GM13976 (cell line): ENCODE results near the gene SOWAHA.

Source experiments
- DNase-seq: peaks from one replicate; pipeline ENCODE4 v3.0.0; 2012; ENCODE audit warnings: low spot score
- in situ Hi-C: fragments of 300-500 bp; cut with MboI; formaldehyde crosslinking; loops from one replicate; pipeline ENCODE4 v1.12.0; 2022; ENCODE audit warnings: low sequenced_read_pairs, mixed read lengths, inconsistent platforms; ENCODE audit not compliant: unreplicated experiment
- TF ChIP-seq, protein P1 (sequence below): IDR thresholded peaks from 2 replicates; pipeline ENCODE4 v1.5.1; 2012; ENCODE audit warnings: borderline replicate concordance, mild to moderate bottlenecking; ENCODE audit not compliant: insufficient read depth; ENCODE audit errors: extremely low read depth, missing control alignments, control extremely low read depth

The SOWAHA gene

DNA sequence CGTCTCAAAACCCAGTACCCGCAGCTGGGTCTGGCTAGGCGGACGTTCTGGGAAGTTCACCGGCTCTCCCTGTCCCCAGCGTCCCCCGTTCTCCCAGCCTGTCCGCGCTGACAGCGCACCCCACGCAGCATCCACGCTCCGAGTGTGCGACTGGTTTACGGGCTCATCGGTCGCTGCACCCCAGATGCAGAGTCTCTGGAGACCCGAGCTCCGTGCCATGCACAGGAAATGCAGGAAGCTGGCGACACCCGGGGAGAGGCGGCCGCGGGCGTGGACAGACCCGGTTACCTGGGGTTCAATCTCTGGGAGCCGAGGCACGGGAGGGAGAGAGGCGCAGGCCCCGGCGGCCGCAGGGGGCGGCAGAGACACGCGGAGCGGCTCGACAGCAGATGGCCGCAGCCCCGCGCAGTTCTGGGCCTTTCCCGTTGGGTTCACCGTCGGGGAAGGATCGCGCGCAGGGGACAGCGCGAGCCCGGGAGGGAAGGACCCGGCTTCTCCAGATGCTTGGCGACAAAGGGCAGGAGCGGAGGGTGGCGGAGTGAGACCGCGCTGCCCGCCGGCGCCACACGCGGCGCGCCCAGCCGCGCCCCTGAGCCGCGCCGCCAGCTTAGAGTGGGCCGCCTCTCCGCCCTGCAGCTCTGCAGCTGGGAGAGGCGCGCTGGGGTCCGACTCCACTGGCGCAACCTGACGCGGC lies 16.8 kb downstream of the SOWAHA start:
- TF ChIP-seq, protein P1, sequence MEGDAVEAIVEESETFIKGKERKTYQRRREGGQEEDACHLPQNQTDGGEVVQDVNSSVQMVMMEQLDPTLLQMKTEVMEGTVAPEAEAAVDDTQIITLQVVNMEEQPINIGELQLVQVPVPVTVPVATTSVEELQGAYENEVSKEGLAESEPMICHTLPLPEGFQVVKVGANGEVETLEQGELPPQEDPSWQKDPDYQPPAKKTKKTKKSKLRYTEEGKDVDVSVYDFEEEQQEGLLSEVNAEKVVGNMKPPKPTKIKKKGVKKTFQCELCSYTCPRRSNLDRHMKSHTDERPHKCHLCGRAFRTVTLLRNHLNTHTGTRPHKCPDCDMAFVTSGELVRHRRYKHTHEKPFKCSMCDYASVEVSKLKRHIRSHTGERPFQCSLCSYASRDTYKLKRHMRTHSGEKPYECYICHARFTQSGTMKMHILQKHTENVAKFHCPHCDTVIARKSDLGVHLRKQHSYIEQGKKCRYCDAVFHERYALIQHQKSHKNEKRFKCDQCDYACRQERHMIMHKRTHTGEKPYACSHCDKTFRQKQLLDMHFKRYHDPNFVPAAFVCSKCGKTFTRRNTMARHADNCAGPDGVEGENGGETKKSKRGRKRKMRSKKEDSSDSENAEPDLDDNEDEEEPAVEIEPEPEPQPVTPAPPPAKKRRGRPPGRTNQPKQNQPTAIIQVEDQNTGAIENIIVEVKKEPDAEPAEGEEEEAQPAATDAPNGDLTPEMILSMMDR, result peak; percentile 97
- in situ Hi-C loops, result loop anchor here (10.0 kb wide), 1 partner anchor 445 kb away; no protein-coding TSS in a partner anchor

DNA sequence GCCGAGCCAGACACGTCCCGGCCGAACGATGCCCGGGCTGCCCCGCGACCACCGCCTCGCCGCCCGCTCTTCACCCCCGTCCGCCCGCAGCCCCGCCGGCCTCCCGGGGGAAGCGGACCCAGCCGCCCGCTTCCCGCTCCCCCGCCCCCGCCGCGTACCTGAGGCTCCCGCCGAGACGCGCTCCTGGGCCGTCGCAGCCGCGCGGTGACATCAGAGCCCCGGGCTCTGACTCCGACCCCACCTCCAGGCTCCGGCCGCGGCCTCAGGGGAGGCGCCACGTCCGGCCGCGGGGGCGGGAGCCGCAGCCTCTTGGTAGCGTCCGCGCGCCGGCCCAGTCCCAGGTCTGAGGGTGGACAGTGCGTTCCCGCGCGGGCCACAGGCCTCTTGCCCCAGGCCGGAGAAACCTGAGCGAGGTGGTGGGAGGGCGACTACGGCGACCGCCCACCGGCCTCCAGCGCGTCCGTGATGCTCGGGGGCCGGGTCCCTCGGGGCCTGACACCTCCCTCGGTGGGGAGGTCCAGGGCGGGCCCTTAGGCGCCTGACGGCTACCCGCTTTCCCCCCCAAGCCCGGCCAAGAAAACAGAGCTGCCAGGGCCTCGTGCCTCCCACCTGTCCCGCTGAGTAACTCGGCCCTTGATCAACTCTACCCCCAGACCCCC lies 17.5 kb downstream of the SOWAHA start, which contains the start of gene SHROOM1:
SHROOM1 (minus strand) TSS at position 212 of the 659 bp plus-strand sequence. CDS start 4,507 bp downstream, outside the sequence.
- DNase-seq, result peak; percentile 92
- TF ChIP-seq, protein P1, result no peak
- in situ Hi-C loops, result no loop called here

More for the DNA sequence above, 16.8 kb downstream of the SOWAHA start:
- peak; percentile 93 for DNase-seq

DNA sequence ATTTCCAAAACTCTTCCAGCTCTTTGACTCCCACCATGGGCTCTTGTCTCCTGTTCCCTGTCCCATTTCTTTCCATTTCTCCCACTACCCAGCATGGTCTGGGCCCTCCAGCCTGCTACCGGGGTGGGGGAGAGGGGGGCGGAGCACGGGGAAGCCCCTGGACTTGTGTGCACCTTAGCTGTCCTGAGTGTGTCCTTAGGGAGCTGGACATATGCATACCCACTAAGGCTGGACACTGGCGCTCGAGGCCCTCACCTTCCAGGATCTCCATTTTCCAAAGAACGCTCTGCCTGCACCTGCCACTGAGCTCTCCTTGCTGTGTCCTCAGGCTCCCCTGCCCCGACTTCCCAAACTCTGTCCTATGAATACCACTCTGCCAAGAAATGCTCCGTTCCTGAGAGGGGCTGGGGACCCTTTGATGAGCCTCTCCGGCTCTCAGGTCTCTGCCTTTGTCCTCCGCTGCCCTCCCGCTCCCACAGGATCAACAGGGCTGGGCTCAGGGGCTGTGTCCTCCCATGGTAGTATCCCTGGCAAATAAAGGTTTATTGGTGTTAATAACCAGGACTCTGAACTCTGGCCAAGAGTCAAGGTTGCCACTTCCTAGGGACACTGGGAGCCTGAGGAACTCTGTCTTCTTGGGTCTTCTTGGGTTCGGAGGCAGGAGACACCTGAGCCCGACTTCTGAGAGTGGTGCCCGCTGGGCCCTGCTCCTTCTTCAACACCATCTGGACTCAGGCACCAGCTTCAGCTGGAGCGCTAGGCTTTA lies 18.2 kb downstream of the SOWAHA start:
- in situ Hi-C loops, result no loop called here
- DNase-seq, result no peak
- TF ChIP-seq, protein P1, result no peak

DNA sequence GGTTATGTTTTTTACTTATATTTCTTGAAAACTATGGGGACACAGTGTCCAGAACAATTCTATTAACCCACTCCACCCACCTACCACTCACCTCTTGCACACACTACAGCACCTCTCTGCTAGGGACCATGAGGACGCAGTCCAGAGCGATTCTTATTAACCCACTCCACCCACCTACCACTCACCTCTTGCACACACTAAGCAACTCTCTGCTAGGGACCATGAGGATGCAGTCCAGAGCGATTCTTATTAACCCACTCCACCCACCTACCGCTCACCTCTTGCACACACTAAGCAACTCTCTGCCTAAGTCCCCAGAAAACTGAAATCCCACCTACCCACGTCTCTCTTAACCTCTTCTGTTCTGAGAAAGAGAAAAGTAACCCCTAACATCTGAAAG lies 19.5 kb downstream of the SOWAHA start:
- TF ChIP-seq, protein P1, result no peak
- in situ Hi-C loops, result no loop called here
- no peak for DNase-seq

DNA sequence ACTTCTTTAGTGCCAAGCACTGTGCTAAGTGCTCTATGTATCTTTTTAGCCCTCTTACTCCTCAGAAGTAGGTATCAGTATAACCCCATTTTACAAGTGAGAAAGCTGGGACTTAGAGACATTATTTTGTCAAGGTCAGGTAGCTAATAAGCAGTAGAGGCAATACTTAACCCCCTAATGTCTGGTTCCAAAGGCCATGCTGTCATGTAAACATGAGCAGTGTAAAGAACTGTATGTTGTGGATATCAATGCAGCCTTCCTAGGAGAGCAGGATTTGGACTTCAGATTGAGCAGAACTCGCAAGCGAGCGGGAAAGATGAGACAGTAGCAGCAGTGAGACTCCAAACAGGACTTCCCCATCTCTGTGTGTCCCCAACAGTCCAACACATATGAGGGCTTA lies 21.0 kb downstream of the SOWAHA start:
- TF ChIP-seq, protein P1, result no peak
- no peak for DNase-seq
- in situ Hi-C loops, result no loop called here

DNA sequence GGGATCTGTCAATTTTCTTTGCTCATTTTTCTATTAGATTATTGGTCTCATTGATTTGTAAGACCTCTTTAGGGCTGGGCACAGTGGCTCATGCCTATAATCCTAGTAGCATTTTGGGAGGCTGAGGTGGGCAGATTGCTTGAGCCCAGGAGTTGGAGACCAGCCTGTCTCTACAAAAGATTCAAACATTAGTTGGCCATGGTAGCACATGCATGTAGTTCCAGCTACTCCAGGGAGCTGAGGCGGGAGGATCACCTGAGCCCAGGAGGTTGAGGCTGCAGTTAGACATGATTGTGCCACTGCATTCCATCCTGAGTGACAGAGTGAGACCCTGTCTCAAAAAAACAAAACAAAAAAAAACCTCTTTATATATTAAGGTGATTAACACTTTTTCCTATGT lies 23.8 kb downstream of the SOWAHA start:
- TF ChIP-seq, protein P1, result no peak
- no peak for DNase-seq
- in situ Hi-C loops, result no loop called here
